T-helper 9 cell (primary cell): ENCODE measurements around the gene XIRP1.
"Not testable (repeated sequence)": the region's sequence is repeated elsewhere in the genome, so short reads cannot be mapped to it uniquely, and the experiment has no call there.

Experiments used
- DNase-seq: peaks from one replicate; pipeline ENCODE4 v3.0.0-alpha.2; 2020
- total RNA-seq, 2 donors: gene quantifications; one replicate each; lab custom pipeline; 2026; lab: John Stamatoyannopoulos, UW

XIRP1 gene
- 0 reads per million in 2 donors for total RNA-seq

GRCh38 chr3:39192490-39193092 lies at the start of gene XIRP1:
TSS of gene XIRP1 (minus strand) at chr3:39192595. CDS start at chr3:39189445, 3,150 bp downstream.
- no peak for DNase-seq

DNA sequence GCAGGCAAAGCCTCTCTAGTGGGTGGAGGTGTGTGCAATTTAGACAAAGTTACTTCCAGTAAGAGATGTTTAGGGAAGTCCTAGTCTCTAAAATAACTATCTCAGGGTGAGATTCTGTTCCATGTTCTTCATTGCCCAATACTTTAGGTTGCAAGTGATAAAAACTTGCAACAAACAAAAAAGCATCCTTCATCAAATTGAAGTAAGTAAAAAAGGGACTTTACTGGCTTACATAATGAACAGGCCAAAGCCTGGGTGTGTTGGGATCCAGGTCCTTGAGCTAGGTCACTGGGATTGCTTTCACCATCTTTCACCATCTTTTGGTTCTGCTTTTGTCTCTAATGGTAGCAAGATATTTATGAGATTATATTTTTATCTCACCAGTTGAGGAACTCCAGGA lies 49.2 kb upstream of the XIRP1 start:
- no peak for DNase-seq

DNA sequence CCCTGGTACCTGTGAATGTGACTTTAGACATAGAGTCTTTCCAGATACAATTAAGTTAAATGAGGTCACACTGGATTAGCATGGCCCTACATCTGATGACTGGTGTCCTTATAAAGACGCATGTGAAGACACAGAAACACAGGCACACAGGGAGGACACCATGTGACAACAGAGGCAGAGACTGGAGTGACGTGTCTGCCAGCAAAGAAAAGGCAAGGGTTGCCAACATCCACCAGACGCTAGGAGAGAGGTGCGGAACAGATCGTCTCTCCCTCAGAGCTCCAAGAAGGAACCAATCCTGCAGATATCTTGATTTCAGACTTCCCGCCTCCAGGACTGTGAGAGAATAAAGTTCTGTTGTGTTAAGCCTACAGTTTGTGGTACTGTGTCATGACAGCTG lies 44.6 kb upstream of the XIRP1 start:
- DNase-seq = no peak

DNA sequence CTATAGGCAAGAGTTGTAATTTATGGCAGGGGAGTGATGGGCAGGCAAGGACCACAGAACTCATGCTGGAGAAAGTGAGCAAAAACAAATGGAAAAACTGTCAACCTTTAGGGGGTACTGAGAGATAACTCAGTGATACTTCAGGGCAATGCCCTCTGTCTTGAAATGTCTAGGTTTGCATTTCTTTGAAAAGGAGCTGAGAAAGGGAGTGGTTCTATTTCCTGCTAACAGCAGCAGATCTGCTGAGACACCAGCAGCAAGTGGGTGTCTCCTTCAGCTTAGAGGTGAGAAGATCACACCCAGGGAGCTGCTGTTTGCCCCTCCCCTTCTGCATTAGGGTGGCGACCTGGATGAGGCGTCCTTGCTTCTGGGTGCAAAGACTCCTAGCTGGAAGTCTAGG lies 42.3 kb upstream of the XIRP1 start:
- DNase-seq = no peak

- DNase-seq = no peak
Observed at GRCh38 chr3:39232859-39233258, 40.5 kb upstream of the XIRP1 start.

DNA sequence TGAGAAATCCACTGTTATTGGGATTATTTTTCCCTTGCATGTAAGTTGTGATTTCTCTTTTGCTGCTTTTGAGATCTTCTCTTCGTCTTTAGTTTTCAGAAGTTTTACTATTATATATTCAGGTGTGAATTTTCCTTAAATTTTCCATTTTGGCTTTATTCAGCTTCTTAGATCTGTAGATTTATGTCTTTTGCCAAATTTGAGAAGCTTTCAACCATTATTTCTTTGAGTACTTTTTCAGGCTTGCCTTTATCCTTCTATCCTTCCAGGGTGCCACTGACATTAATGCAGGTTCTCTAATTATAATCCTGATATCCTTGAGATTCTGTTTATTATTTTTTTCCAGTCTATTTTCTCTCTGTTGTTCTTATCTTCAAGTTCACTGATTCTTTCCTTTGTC lies 38.1 kb upstream of the XIRP1 start:
- DNase-seq = no peak

GRCh38 chr3:39228496-39228895 lies 36.1 kb upstream of the XIRP1 start:
- DNase-seq = no peak

GRCh38 chr3:39227596-39227995 lies 35.2 kb upstream of the XIRP1 start:
- DNase-seq = not testable (repeated sequence)

DNA sequence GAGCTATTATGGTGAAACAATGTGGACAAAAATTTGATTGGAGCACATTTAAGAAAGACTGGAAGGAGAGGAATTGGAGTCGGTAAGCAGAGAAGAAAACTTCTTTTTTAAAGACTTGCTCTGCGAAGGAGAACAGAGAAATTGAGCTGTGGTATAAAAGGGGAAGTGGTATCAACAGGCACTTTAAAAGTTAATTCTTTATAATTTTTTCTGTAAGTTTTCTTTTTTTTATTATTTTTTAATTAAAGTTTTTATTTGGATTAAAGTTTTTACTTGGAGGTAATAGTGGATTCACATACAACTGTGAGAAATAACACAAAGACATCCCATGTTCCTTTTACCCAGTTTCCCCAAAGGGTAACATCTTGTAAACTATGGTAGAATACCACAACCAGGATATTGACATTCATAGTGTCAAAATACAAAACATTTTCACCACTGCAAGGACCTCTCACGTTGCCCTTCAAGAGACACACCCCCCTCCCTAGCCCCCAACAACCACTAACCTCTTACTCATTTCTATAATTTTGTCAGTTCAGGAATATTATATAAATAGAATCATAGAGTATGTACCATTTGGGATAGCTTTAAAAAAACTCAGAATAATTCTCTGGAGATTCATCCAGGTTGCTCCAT lies 33.8 kb upstream of the XIRP1 start:
- DNase-seq = no peak

DNA sequence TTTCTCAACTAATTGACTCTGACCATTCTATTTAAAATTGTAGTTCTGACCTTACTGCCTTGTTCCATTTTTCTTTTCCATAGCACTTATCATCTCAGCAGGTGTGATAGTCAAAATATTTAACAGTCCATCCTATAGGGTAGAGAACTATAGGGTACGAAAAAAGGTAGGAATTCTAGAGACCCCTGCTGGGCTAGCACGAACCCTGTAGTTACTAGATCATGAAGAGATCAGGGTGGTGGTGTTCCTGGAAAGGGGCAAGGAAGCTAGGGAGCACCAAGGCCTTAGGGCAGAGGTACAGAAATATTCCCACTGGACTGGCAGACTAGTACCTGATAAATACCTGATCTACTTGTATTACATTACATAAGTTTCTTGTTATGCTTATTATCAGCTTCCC lies 31.9 kb upstream of the XIRP1 start:
- no peak for DNase-seq

DNA sequence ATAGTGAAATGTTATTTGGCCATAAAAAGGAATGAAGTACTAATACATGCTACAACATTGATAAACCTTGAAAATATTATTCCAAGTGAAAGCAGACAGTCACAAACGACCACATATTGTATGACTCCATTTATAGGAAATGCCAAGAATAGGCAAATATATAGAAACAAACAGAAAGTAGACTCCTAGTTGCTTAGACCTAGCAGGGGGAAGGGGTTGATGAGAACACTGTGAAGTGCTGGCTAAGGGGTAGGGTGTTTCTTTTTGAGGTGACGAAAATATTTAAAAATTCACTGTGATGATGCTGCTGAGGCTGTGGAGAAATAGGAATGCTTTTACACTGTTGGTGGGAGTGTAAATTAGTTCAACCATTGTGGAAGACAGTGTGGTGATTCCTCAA lies 30.5 kb upstream of the XIRP1 start:
- no peak for DNase-seq

- no peak for DNase-seq
Observed at GRCh38 chr3:39222462-39222861, 30.1 kb upstream of the XIRP1 start.

- DNase-seq = no peak
Observed at GRCh38 chr3:39221141-39221530, 28.7 kb upstream of the XIRP1 start.

GRCh38 chr3:39220407-39221140 lies 28.2 kb upstream of the XIRP1 start:
- DNase-seq = no peak

DNA sequence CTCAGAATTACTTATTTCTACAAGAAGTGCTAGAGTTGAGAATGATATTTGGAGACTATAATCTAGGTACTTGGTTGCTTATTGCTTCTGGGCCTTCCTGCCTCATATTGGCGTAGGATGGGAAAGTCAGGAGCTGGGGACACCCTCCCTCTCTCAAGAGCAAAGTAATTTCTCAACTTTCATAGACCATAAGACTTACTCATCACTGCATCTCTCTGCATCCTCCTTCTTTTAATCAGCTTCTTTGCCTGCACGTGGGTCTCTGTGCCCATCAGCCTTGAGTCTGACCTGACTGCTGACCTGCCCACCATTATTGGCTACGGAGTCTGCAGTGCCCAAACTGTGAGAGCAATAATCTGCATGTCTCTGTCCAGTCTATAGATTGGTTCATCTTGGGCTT lies 27.3 kb upstream of the XIRP1 start:
- no peak for DNase-seq

DNA sequence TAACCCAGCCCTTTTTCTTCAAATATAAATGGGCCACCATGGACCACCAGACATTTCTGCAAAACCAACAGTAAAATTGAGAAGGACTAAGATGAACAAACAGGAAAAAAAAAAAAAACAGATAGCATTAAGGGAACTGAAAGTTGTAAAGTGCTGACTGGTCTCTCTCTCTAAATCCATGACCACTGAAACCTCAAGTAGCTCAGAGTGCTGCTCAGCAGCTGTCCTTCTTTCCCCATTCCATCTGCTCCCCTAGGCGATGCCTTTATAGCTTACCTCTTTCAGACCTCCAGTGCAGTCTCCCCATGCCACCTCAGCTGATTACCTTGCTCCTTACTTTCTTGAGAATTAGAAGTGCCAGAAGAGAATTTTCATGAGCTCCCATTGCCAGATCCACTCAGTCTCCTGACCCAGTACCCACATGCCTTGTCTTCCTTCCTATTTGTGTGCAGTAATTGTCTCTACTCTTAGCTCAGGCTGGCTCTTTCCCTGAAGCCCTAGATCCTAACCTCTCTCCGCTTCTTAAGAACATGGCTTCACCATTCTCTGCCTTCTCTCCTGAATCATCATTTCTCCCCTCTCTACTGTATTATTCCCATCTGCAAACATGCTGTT lies 23.9 kb upstream of the XIRP1 start:
- no peak for DNase-seq

DNA sequence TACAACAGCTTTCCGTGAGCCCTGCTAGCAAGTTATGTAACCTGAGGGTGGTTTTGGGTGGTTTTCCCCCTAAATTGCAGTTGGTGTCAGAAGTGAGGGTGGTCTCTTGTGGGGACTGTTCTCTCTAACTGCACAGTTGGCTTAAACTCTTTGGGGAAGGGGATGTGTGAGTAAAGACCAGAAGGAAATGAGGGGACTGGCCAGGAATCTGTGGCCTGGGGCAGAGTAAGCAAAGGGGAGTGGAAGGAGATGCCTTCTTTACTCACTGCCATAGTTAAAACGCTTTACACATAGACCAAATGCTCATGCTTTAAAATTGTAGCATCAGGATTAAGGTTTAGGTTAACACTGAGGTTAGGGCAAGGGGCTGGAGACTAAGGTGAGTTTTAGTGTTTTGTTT lies 21.2 kb upstream of the XIRP1 start:
- no peak for DNase-seq

- no peak for DNase-seq
Observed at GRCh38 chr3:39212665-39213064, 20.3 kb upstream of the XIRP1 start.

GRCh38 chr3:39211332-39212130 lies 19.1 kb upstream of the XIRP1 start:
- no peak for DNase-seq

DNA sequence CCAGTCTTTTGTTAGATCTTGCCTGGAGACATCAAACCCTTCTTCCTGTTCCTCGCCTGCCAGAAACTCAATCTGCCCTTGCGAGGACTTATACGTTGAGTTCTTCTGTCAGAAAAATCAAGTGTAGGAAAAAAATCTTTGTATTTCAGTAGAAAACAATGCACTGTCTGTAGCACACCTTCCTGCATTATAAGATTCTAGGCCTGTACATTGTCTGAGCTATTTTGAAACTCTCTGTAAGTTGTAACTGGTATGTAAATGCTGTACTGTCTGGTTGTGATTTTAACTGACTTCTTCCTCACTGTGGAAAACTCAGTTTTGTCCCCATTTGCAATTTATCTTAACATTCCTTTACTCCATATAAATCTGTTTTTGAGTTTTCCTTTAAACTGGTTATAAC lies 17.7 kb upstream of the XIRP1 start:
- DNase-seq = no peak

- DNase-seq = no peak
Observed at GRCh38 chr3:39209329-39209970, 17.1 kb upstream of the XIRP1 start.

- no peak for DNase-seq
Observed at GRCh38 chr3:39208463-39209055, 16.2 kb upstream of the XIRP1 start.
